Activated CD4-positive, alpha-beta T cell treated with anti-CD3 and anti-CD28 coated beads, Interleukin-10, Interleukin-2, amounts not matched to agents 100 ng/mL and 50 ng/mL, durations not matched to agents 16 hours and 8 hours (primary cell): ENCODE results near the gene LRRC3C.
"Not testable (repeated sequence)": the region's sequence is repeated elsewhere in the genome, so short reads cannot be mapped to it uniquely, and the experiment has no call there.

Experiments
- DNase-seq: peaks from one replicate; pipeline ENCODE4 v3.0.0-alpha.2; 2020

Gene LRRC3C

GRCh38 chr17:39927101-39927928 lies at the start of gene LRRC3C, which contains the start of gene ORMDL3:
Gene LRRC3C, plus strand, starts transcription at chr17:39927732. Its CDS starts 13,792 bp downstream, at chr17:39941524.
Gene ORMDL3, minus strand, starts transcription at chr17:39927601. Its CDS starts 3,398 bp downstream, at chr17:39924203.
- DNase-seq, result peak; percentile 96

GRCh38 chr17:39886102-39886501 lies 41.4 kb upstream of the LRRC3C start:
- DNase-seq, result not testable (repeated sequence)

DNA sequence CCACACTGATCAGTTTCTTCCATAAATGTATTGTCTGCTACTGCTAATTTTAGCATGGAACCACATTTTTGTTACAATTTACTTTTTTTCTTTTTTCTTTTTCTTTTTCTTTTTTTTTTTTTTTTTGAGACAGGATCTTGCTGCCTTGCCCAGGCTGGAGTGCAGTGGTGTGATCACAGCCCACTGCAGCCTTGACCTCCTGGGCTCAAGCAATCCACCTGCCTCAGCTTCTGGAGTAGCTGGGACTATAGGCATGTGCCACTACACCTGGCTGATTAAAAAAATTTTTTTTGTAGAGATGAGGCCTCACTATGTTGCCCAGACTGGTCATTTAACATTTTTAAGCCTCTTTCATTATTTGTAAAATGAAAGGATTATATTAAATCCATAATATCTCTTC lies 40.5 kb upstream of the LRRC3C start:
- DNase-seq, result no peak

DNA sequence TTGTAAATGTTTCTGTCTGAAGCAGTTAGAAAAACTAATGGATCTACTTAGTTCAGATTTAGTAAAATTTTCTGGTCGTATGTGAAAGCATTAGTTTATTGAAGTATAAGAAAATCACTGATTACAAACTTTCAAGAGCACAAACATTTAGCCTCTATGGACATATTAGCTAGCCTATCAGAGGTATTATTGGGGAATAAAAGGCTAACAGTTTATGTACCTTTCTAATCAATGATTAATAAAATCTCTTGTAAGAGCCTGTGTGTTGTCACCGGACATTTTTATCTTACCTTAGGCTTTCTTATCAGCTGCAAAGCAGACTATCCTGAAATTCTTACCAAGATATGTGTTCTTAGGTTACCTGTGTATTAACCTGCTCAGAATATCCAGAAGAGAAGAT lies 38.3 kb upstream of the LRRC3C start:
- no peak for DNase-seq

GRCh38 chr17:39894681-39895376 lies 32.7 kb upstream of the LRRC3C start:
- peak; percentile 35 for DNase-seq

DNA sequence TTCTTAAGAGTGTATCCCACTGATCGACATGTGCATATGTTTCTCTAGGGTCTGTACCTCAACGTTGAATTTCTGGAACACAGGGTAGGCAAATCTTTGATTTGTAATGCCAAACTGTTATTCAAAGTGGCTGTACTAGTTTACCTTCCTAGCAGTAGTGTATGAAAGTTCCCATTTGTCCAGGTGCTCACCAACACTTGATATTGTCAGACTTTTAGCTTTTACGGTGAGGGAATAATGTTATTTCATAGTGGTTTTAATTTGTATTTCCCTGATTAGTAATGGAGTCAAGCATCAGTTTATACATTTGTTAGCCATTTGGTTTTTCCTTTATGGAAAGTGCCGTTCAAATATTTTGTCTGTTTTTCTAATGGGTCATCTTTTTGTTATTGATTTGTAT lies 29.4 kb upstream of the LRRC3C start:
- no peak for DNase-seq

- DNase-seq, result no peak
Observed at GRCh38 chr17:39899215-39899614, 28.3 kb upstream of the LRRC3C start.

DNA sequence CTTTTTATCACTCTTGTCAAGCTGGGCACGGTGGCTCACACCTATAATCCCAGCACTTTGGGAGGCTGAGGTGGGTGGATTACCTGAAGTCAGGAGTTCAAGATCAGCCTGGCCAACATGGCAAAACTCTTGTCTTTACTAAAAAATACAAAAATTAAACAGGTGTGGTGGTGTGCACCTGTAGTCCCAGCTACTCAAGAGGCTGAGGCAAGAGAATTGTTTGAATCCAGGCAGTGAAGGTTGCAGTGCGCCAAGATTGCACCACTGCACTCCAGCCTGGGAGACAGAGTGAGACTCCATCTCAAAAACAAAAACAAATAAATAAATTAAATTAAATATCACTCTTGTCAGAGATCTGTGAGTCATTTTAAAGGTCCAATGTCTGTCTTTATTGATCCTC lies 25.5 kb upstream of the LRRC3C start:
- not testable (repeated sequence) for DNase-seq

DNA sequence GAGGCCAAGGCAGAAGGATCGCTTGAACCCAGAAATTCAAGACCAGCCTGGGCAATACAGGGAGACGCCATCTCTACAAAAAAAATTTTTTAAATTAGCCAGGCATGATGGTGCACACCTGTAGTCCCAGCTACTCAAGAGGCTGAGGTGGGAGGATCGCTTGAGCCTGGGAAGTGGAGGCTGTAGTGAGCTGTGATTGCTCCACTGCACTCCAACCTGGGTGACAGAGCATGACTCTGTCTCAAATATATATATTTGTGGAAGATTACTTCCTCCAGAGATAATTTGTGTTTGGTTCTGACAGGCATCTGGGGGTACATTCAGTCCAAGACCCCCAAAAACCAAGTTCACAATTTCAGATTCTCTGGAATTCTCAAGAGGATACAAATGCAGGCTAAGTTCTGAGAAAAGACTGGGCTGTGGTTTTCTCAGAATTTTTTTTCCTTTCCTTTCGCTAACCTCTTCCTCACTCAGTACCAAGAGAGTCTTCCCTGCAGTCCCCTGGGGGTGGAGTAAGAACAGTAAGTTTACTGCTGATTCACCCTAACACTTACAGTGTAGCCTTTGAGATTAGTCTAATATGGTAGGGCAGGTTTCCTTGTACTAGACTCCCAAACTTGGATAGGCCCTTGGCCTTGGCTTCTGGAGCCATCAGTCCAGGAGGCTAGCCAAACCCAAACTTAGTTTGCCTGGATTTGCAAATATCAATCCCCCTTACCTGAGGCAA lies 24.2 kb upstream of the LRRC3C start:
- DNase-seq, result peak; percentile 71

DNA sequence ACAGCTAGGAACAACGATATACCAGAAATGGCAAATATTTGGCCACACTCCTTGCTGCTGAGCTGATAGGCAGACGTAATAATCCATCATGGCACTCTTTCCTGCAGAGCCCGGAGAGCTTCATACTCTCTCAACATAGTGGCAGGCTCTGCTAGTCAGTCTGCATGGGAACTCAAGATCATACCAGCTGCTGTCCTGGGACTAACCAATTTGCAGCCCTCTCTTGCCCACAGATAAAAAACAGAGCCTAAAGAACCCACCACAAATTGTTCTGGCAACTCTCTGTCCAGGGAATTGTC lies 22.6 kb upstream of the LRRC3C start:
- DNase-seq, result no peak

- DNase-seq, result no peak
Observed at GRCh38 chr17:39908789-39909352, 18.7 kb upstream of the LRRC3C start.

DNA sequence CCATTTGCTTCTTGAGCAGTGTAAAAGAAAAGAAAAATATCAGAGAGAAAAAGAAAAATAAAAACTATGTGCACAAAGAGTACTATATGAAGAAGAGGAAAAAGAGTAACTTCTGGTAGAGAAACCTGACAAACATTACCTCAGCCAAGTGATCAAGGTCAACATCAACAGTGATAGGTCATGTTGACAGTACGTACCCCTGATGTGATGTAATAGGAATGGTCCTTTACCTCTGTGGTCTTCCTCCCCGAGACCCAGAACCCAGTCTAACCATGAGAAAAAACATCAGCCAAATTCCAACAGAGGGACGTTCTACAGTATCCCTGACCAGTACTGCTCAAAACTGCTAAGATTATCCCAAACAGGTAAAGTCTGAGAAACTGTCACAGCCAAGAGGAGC lies 13.5 kb upstream of the LRRC3C start:
- DNase-seq, result no peak

- peak; percentile 30 for DNase-seq
Observed at GRCh38 chr17:39915559-39915958, 12.0 kb upstream of the LRRC3C start.

DNA sequence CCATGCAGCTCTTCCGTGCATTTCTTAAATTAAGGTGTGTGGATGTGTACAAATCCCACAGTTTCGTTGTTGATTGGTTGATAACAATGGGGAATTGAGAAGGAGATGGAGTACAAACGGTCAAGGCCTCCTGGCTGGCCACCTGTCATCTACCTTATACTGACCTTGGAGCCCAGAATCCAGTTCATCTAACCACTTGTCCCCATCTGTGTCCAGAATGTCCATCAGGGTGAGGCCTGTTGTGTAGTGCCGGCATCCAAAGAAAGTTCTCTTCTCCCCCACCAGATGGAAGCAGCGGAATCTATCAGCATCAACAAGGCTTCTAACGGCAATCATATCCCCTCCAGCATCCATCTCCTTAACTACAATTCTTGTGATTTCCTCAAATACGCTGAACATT lies 10.6 kb upstream of the LRRC3C start:
- no peak for DNase-seq

DNA sequence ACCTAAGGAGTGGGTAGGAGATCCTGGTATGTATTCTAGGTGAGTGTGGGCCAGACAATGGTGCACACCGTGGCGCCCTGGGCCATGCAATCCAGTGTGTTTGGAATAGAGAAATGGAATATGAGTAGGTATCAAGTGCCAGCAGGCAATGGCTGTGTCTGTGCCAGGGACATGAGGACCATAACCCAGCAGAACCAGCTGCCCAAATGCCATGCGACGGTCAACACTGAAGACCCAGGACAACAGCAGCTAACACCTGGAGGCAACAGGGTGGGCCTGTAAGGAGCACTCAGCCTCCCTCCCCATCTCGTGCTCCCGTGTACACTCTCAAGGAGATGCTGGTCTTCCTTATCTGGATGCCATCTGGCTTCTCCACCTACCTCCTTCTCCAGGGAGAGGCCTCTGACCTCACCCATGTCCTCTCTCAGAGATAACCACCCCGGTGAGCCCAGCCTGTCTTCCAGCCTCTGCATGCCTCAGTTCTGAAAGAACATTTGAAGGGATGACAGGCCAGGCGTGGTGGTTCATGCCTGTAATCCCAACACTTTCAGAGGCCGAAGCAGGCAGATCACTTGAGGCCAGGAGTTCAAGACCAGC lies 8.3 kb upstream of the LRRC3C start:
- no peak for DNase-seq

- DNase-seq, result peak; percentile 63
Observed at GRCh38 chr17:39920218-39921210, 7.0 kb upstream of the LRRC3C start.

DNA sequence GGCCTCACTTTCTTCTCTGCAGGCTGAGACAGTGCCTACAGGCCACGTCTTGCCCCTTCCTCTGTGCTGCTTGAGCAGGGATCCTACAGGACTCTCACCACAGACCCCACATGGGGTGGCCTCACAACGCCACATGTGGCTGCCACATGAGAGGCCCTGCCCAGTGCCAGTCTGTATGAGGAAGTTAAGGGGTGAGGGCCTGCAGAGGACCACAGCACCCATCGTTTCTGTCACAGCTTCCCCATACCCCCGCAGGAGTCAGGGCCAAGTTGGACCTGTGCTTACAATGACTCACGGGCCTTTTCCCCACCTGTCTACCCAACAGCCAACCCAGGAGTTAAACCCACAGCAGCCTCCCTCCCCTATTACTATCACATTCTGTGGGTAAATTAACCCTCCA lies 6.2 kb upstream of the LRRC3C start:
- DNase-seq, result peak; percentile 42

DNA sequence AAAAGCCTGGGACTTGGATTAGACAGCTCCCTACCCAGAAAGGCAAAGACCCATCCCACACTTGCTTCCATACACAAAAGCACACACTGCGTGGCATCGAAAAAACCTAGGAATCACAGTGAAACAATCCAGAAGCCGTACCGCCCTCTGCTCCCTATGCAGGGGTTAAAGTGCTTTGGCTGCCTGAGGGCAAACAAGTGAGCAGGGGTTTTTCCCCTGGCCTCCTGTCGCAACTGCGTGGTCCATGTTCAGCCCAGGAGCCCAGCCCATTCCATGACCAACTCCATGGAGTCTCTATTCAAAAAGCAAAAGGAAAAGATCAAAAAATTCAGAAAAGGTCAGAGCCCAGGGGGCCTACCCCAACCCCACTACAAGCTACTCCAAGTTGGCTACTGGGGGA lies 5.5 kb upstream of the LRRC3C start:
- no peak for DNase-seq

GRCh38 chr17:39923230-39923629 lies 4.3 kb upstream of the LRRC3C start:
- DNase-seq, result no peak

DNA sequence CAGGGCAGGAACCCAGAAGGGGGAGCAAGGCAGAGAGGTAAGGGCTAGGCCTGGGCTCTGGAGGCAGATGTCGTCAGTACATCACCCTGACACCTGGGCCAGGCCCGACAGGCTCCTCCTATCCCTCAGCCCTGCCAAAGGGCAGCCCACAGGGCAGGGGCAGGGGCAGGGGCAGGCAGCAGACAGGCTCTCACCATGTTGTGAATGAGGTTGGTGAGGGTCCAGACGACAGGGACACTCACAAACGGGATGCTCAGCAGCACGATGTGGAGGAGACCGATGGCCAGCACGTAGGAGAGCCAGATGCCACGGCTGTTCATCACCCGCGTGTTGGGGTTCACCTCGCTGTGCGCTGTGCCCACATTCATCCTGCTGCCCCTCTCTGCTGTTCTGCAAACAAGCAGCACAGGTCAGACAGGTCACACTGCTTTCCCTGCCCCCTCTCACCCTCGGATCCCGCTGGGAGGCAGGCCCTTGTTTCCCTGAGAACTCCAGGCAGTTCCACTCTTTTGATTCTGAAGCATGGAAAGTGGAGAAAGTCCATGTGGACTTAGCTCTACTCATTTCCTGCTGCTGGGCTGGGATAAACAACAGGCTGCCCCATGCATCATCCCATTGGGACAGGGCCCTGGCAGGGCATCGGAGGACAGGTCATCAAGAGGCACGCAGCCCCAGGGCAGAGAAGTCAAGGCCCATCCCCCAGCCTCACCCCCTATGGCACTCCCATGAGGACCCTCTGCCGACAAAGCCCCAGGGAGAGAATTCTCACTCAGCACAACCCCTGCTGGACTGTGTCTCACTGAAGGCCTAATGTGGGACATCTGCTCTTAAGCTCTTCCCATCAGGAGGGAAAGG lies 3.5 kb upstream of the LRRC3C start:
- DNase-seq, result no peak

DNA sequence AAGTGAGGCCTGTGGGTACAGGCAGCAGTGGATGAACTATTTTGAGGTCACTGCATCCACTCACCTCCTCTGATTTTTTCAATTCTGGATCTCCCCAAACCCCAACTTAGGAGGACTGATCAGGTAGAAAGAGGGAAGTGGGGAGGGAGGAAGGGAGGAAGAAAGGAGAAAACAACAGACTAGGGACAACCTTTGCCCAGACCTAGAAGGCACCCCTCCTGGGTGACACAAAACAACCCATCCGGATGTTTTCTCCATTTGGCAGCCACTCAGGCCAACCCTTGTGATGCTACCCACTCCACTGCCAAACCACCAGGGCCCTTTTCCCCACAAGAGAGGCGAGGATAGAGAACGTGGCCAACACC lies 2.9 kb upstream of the LRRC3C start:
- DNase-seq, result no peak
